K562 (cell line): ENCODE measurements around the gene PREX1. TPM values are rescaled to one million over a fixed set of nuclear protein-coding genes. Genes with fewer than 3 reads are reported as not detected.
A peak's percentile ranks its signal among the peaks of the same experiment; 100 is the strongest.

Experiments
- BCOR ChIP-seq: fragments of 450-650 bp; IDR thresholded peaks from 2 replicates; pipeline ENCODE4 v1.6.1; 2016
- CREB3L1 ChIP-seq: fragments of 450-650 bp; IDR thresholded peaks from 2 replicates; pipeline ENCODE4 v1.6.1; 2014; ENCODE audit warnings: low read depth, mild to moderate bottlenecking, moderate library complexity, borderline replicate concordance
- CREM ChIP-seq: IDR thresholded peaks from 2 replicates; pipeline ENCODE4 v1.6.1; 2014; ENCODE audit warnings: antibody characterized with exemption, low read depth
- EP300 ChIP-seq: IDR thresholded peaks from 2 replicates; pipeline ENCODE4 v1.6.1; 2012; ENCODE audit warnings: low read length, improper control_type of control experiment
- FOXK1 ChIP-seq: sonication (generic); formaldehyde crosslinking; IDR thresholded peaks from 2 replicates; pipeline ENCODE4 v1.8.0; 2022; ENCODE audit warnings: missing genetic modification reagents, mild to moderate bottlenecking, borderline replicate concordance
- GTF2B ChIP-seq: IDR thresholded peaks from 2 replicates; pipeline ENCODE4 v1.6.1; 2011; ENCODE audit not compliant: insufficient read length; ENCODE audit errors: extremely low read depth
- GTF2E2 ChIP-seq: fragments of 200-800 bp; sonication (Bioruptor generic); IDR thresholded peaks from 2 replicates; pipeline ENCODE4 v1.6.1; 2016; ENCODE audit warnings: missing genetic modification characterization, missing compliant biosample characterization
- HDAC1 ChIP-seq, 2 experiments: fragments of 450-650 bp; IDR thresholded peaks; 2 replicates each; pipeline ENCODE4 v1.6.1; 2016 to 2017; ENCODE audit warnings: inconsistent platforms in 1 of 2, mild to moderate bottlenecking in 1 of 2, moderate library complexity in 1 of 2
- HDAC8 ChIP-seq: fragments of 450-650 bp; IDR thresholded peaks from 2 replicates; pipeline ENCODE4 v1.6.1; 2016; ENCODE audit warnings: mild to moderate bottlenecking, missing genetic modification characterization, moderate library complexity, missing compliant biosample characterization
- HDGF ChIP-seq: fragments of 450-650 bp; IDR thresholded peaks from 2 replicates; pipeline ENCODE4 v1.6.1; 2016
- KLF16 ChIP-seq: IDR thresholded peaks from 2 replicates; pipeline ENCODE4 v1.6.1; 2016; ENCODE audit warnings: antibody characterized with exemption
- MYBL2 ChIP-seq, 2 experiments: fragments of 450-650 bp in 1 of 2; sonication (generic) in 1 of 2; formaldehyde crosslinking in 1 of 2; IDR thresholded peaks; 2 replicates each; pipeline versions ENCODE4 v1.6.1 to v1.8.1; 2017 to 2022; ENCODE audit warnings: borderline replicate concordance in 1 of 2, inconsistent platforms in 1 of 2, low read depth in 1 of 2, mild to moderate bottlenecking in 1 of 2, missing genetic modification reagents in 1 of 2, moderate library complexity in 1 of 2
- PRDM10 ChIP-seq: fragments of 450-650 bp; IDR thresholded peaks from 2 replicates; pipeline ENCODE4 v1.6.1; 2018; ENCODE audit not compliant: partially characterized antibody
- RBM34 ChIP-seq: fragments of 200-400 bp; formaldehyde crosslinking; IDR thresholded peaks from 2 replicates; pipeline ENCODE4 v1.6.1; 2018; ENCODE audit warnings: low read length, borderline replicate concordance; ENCODE audit not compliant: insufficient read depth
- ZBTB43 ChIP-seq: sonication (generic); formaldehyde crosslinking; IDR thresholded peaks from 2 replicates; pipeline ENCODE4 v1.8.0; 2023; ENCODE audit warnings: mild to moderate bottlenecking, missing genetic modification reagents
- ZC3H8 ChIP-seq: fragments of 450-650 bp; IDR thresholded peaks from 2 replicates; pipeline ENCODE4 v1.6.1; 2017
- ZNF280B ChIP-seq: fragments of 250-450 bp; sonication (Bioruptor Pico); IDR thresholded peaks from 2 replicates; pipeline ENCODE4 v1.5.1; 2021; ENCODE audit warnings: mild to moderate bottlenecking
- polyA plus RNA-seq, 8 experiments: library from polyadenylated mRNA; depleted of rRNA in 4 of 8; stranded (reverse) in 5 of 8; unstranded in 3 of 8; fragments of >200 nt; fragmentation: Nextera tagmentation in 2 of 8; fragmentation: Illumina TruSeq in 1 of 8; extraction: Ambion mirVana in 2 of 8; extraction: Trizol in 1 of 8; gene quantifications; 2 replicates each; pipeline versions ENCODE4 v1.2.1 to v1.2.3, GENCODE V29; 2011 to 2014; ENCODE audit warnings: inconsistent platforms in 1 of 8, missing spikeins in 1 of 8
- total RNA-seq, 7 experiments: library from RNA; depleted of rRNA in 6 of 7; stranded (reverse); fragments of >200 nt in 6 of 7; fragmentation: Illumina TruSeq in 2 of 7; extraction: Trizol in 2 of 7; gene quantifications; 2 replicates each; pipeline versions ENCODE4 v1.2.1 to v1.2.3, GENCODE V29; 2011 to 2021; ENCODE audit warnings: low replicate concordance in 1 of 7

Gene PREX1
- total and polyA plus RNA-seq, 9 of the 15 experiments (the other 6 are each of a cell fraction or from before 2014, with no cell fraction given) = 0.37 to 10.4 (median 4.8) TPM

- no peak for TF ChIP-seq PRDM10
- TF ChIP-seq GTF2B = no peak
- TF ChIP-seq MYBL2 (IDR thresholded peaks at IDR 0.05; ENCODE audit: low read depth) = no peak
- no peak for TF ChIP-seq MYBL2 (CRISPR knock-in tag; IDR thresholded peaks at IDR 0.05; ENCODE audit: borderline replicate concordance)
- no peak for TF ChIP-seq ZBTB43 (CRISPR knock-in tag)
- TF ChIP-seq HDAC1 (IDR thresholded peaks at IDR 0.05) = peak in 1 of 2 experiments; percentile 45; a peak in 1 of 4 replicates
- TF ChIP-seq ZNF280B (CRISPR knock-in tag) = no peak
- TF ChIP-seq RBM34 = no peak
- no peak; the same call in 1 of the 2 replicates for TF ChIP-seq KLF16
- no peak for TF ChIP-seq BCOR
- TF ChIP-seq FOXK1 = no peak
- no peak for TF ChIP-seq CREB3L1
- TF ChIP-seq HDAC8 = no peak
- TF ChIP-seq CREM = peak; percentile 59; the same call in 1 of the 2 replicates
- TF ChIP-seq GTF2E2 = no peak
- TF ChIP-seq HDGF = no peak
- peak; percentile 63; the same call in 1 of the 2 replicates for TF ChIP-seq EP300
- TF ChIP-seq ZC3H8 = no peak
These were observed 14.2 kb upstream of the PREX1 start (continued) for GRCh38 chr20:48841875-48842529.
